ENCODE data around the gene GALNT18.

DNA sequence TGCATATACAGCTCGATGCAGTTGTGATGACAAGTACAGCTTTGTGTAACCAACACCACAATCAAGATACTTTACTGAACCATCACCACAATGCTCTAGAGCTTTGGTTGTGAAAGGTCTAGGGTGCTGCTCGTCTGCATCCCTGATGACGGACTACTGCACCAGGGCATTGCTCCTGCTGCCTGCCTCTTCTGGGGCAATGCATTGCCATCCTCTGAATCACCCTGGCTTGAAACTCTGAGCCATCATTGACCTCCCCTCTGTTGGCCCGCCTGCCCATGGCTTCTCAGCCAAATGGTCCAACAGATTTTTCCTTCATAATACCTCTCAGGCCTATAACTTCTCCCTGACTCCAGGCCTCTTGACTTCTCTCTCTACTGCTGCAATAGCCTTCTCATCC lies 191.4 kb downstream of the GALNT18 start:
- TF ChIP-seq, protein P1, sequence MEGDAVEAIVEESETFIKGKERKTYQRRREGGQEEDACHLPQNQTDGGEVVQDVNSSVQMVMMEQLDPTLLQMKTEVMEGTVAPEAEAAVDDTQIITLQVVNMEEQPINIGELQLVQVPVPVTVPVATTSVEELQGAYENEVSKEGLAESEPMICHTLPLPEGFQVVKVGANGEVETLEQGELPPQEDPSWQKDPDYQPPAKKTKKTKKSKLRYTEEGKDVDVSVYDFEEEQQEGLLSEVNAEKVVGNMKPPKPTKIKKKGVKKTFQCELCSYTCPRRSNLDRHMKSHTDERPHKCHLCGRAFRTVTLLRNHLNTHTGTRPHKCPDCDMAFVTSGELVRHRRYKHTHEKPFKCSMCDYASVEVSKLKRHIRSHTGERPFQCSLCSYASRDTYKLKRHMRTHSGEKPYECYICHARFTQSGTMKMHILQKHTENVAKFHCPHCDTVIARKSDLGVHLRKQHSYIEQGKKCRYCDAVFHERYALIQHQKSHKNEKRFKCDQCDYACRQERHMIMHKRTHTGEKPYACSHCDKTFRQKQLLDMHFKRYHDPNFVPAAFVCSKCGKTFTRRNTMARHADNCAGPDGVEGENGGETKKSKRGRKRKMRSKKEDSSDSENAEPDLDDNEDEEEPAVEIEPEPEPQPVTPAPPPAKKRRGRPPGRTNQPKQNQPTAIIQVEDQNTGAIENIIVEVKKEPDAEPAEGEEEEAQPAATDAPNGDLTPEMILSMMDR (IDR thresholded peaks at IDR 0.05): no peak
- no peak for TF ChIP-seq POLR2A (IDR thresholded peaks at IDR 0.05)

Measured in body of pancreas (tissue), 4 donors.